Mesenchymal stem cell (in vitro differentiated cells and primary cell): Measurements from ENCODE around the gene ST6GALNAC4.

ENCODE experiments used
- DNase-seq: peaks from one replicate; pipeline ENCODE4 v3.0.0-alpha.2; 2013
- H2AFZ ChIP-seq: one replicate; pipeline ENCODE4 v1.6.1; 2013; ENCODE audit warnings: low read depth, mild to moderate bottlenecking, control low read depth, inconsistent platforms, low read length, moderate library complexity
- H2AK5ac ChIP-seq: 2 replicates; pipeline ENCODE4 v1.6.1; 2013; ENCODE audit warnings: low read length, moderate library complexity, mild to moderate bottlenecking, inconsistent platforms; ENCODE audit not compliant: severe bottlenecking
- H2BK120ac ChIP-seq: one replicate; pipeline ENCODE4 v1.6.1; 2013; ENCODE audit warnings: low read depth, mild to moderate bottlenecking, inconsistent platforms, low read length, moderate library complexity
- H2BK12ac ChIP-seq, 2 experiments: one replicate each; pipeline ENCODE4 v1.6.1; 2013; ENCODE audit warnings: inconsistent platforms in 2 of 2, low read length in 2 of 2, mild to moderate bottlenecking in 2 of 2, moderate library complexity in 2 of 2, control low read depth in 1 of 2
- H2BK15ac ChIP-seq: one replicate; pipeline ENCODE4 v1.6.1; 2013; ENCODE audit warnings: mild to moderate bottlenecking, low read depth, inconsistent platforms; ENCODE audit not compliant: poor library complexity, severe bottlenecking
- H2BK5ac ChIP-seq: 2 replicates; pipeline ENCODE4 v1.6.1; 2013; ENCODE audit warnings: low read depth, mild to moderate bottlenecking, low read length, control low read depth, inconsistent platforms; ENCODE audit not compliant: poor library complexity, severe bottlenecking
- H3K14ac ChIP-seq, 2 experiments: one replicate each; pipeline ENCODE4 v1.6.1; 2013; ENCODE audit warnings: inconsistent platforms in 2 of 2, low read length in 2 of 2, control low read depth in 1 of 2, mild to moderate bottlenecking in 1 of 2, moderate library complexity in 1 of 2
- H3K18ac ChIP-seq, 2 experiments: one replicate each; pipeline ENCODE4 v1.6.1; 2013; ENCODE audit warnings: inconsistent platforms in 2 of 2, low read length in 2 of 2, control low read depth in 1 of 2, low read depth in 1 of 2, mild to moderate bottlenecking in 1 of 2
- H3K23ac ChIP-seq, 2 experiments: one replicate each; pipeline ENCODE4 v1.6.1; 2013; ENCODE audit warnings: inconsistent platforms in 2 of 2, low read length in 2 of 2, mild to moderate bottlenecking in 2 of 2, moderate library complexity in 2 of 2, control low read depth in 1 of 2
- H3K27ac ChIP-seq: 2 replicates; pipeline ENCODE4 v1.5.1; 2013; ENCODE audit warnings: mild to moderate bottlenecking, moderate library complexity, low read length, control low read depth, inconsistent platforms; ENCODE audit not compliant: poor library complexity, severe bottlenecking
- H3K27me3 ChIP-seq, 2 experiments: 2 replicates each; pipeline versions ENCODE4 v1.6.1 to v1.7.0; 2013; ENCODE audit warnings: low read length in 2 of 2, mild to moderate bottlenecking in 2 of 2, moderate library complexity in 2 of 2, control low read depth in 1 of 2, inconsistent platforms in 1 of 2; ENCODE audit not compliant: control insufficient read depth in 1 of 2, insufficient read depth in 1 of 2
- H3K36me3 ChIP-seq, 2 experiments: 2 replicates each; pipeline versions ENCODE4 v1.6.1 to v1.7.0; 2013; ENCODE audit warnings: low read length in 2 of 2, control low read depth in 1 of 2, inconsistent platforms in 1 of 2, low read depth in 1 of 2, mild to moderate bottlenecking in 1 of 2; ENCODE audit not compliant: insufficient read depth in 2 of 2, control insufficient read depth in 1 of 2
- H3K4ac ChIP-seq, 2 experiments: one replicate each; pipeline ENCODE4 v1.6.1; 2013; ENCODE audit warnings: inconsistent platforms in 2 of 2, low read length in 2 of 2, mild to moderate bottlenecking in 2 of 2, moderate library complexity in 2 of 2, control low read depth in 1 of 2, low read depth in 1 of 2
- H3K4me1 ChIP-seq: 2 replicates; pipeline ENCODE4 v1.6.1; 2013; ENCODE audit warnings: low read depth, low read length, control low read depth; ENCODE audit not compliant: control insufficient read depth, insufficient read depth
- H3K4me2 ChIP-seq: 2 replicates; pipeline ENCODE4 v1.6.1; 2013; ENCODE audit warnings: low read length, mild to moderate bottlenecking, inconsistent platforms; ENCODE audit not compliant: poor library complexity, severe bottlenecking
- H3K4me3 ChIP-seq, 2 experiments: 2 replicates each; pipeline versions ENCODE4 v1.5.1 to v1.7.0; 2013; ENCODE audit warnings: low read length in 2 of 2, mild to moderate bottlenecking in 2 of 2, control low read depth in 1 of 2, low read depth in 1 of 2; ENCODE audit not compliant: insufficient read depth in 1 of 2
- H3K79me1 ChIP-seq: replicated peaks from 2 replicates; pipeline ENCODE4 v1.6.1; 2013; ENCODE audit warnings: mild to moderate bottlenecking, control low read depth, low read length, inconsistent platforms; ENCODE audit not compliant: poor library complexity, severe bottlenecking
- H3K9ac ChIP-seq: 2 replicates; pipeline ENCODE4 v1.7.0; 2013; ENCODE audit warnings: mild to moderate bottlenecking, low read length, moderate library complexity
- H3K9me3 ChIP-seq: 2 replicates; pipeline ENCODE4 v1.7.0; 2013; ENCODE audit warnings: mild to moderate bottlenecking, low read length; ENCODE audit not compliant: control insufficient read depth
- H4K8ac ChIP-seq: one replicate; pipeline ENCODE4 v1.6.1; 2013; ENCODE audit warnings: inconsistent platforms, mild to moderate bottlenecking, low read length, moderate library complexity
- H4K91ac ChIP-seq: one replicate; pipeline ENCODE4 v1.6.1; 2013; ENCODE audit warnings: mild to moderate bottlenecking, low read length, inconsistent platforms
- WGBS: methylation state at CpG from one replicate; pipeline ENCODE4 v1.1.7; 2013; ENCODE audit warnings: mixed read lengths; 5-methylcytosine and 5-hydroxymethylcytosine counted together

Gene ST6GALNAC4

GRCh38 chr9:127897193-127897692, 19.6 kb downstream of the ST6GALNAC4 start:
- WGBS, result 11% methylated on average over 18 of the region's 19 CpGs

GRCh38 chr9:127896395-127897192, 20.2 kb downstream of the ST6GALNAC4 start:
- Histone ChIP-seq H3K4me2 (peak overlapping the region; percentile 41), H3K27ac (peak overlapping the region; percentile 10), H2AFZ (no peak overlapping the region), H3K36me3 (peaks cover 46 to 53% of the 10 kb centered on the region in 2 experiments), H3K23ac (no peak overlapping the region), H3K18ac (peak overlapping the region; percentile 42 to 61), H2BK120ac (peak overlapping the region; percentile 54), H3K4me1 (peaks cover 29% of the 10 kb centered on the region), H4K8ac (peak overlapping the region; percentile 74), H3K4me3 (peak overlapping the region in 1 of 2 experiments; percentile 76), H2AK5ac (peak overlapping the region; percentile 6), H3K27me3 (no peaks in the 10 kb centered on the region), H2BK5ac (no peak overlapping the region), H3K9me3 (no peaks in the 10 kb centered on the region), H3K4ac (no peak overlapping the region), H2BK12ac (peak overlapping the region; percentile 49 to 75), H3K9ac (peak overlapping the region; percentile 83), H3K79me1 (peaks cover 39% of the 10 kb centered on the region), H3K14ac (no peak overlapping the region), H2BK15ac (no peak overlapping the region), H4K91ac (peak overlapping the region; percentile 9)
- no peak for DNase-seq
- WGBS, result 84% methylated on average over 16 of the region's 16 CpGs

More at GRCh38 chr9:127897193-127897692, 19.6 kb downstream of the ST6GALNAC4 start:
- Histone ChIP-seq H3K14ac (no peak overlapping the region), H3K18ac (peak overlapping the region; percentile 42 to 81), H4K91ac (no peak overlapping the region), H2BK120ac (peak overlapping the region; percentile 69), H2BK12ac (peak overlapping the region in 1 of 2 experiments; percentile 96), H3K79me1 (peaks cover 39% of the 10 kb centered on the region), H3K27me3 (no peaks in the 10 kb centered on the region), H3K9ac (peak overlapping the region; percentile 98), H3K4me1 (peaks cover 30% of the 10 kb centered on the region), H2AFZ (no peak overlapping the region), H3K23ac (no peak overlapping the region), H2BK5ac (no peak overlapping the region), H2BK15ac (no peak overlapping the region), H3K4me3 (peak overlapping the region in 1 of 2 experiments; percentile 90), H4K8ac (no peak overlapping the region), H3K4me2 (peak overlapping the region; percentile 41), H3K27ac (peak overlapping the region; percentile 30), H3K4ac (peak overlapping the region in 1 of 2 experiments; percentile 94), H3K9me3 (no peaks in the 10 kb centered on the region), H2AK5ac (no peak overlapping the region), H3K36me3 (peaks cover 46 to 50% of the 10 kb centered on the region in 2 experiments)
- peak; percentile 92 for DNase-seq

- H2BK12ac ChIP-seq, result peak overlapping the region in 1 of 2 experiments; percentile 73
- no peak overlapping the region for H2BK120ac ChIP-seq
- 96% methylated on average over 8 of the region's 8 CpGs for WGBS
- H2BK5ac ChIP-seq, result no peak overlapping the region
- H3K27ac ChIP-seq, result no peak overlapping the region
- H3K9ac ChIP-seq, result peak overlapping the region; percentile 83
- no peaks in the 10 kb centered on the region for H3K27me3 ChIP-seq
- no peak overlapping the region for H2AFZ ChIP-seq
- no peaks in the 10 kb centered on the region for H3K9me3 ChIP-seq
- no peak overlapping the region for H4K8ac ChIP-seq
- no peak overlapping the region for H4K91ac ChIP-seq
- no peak overlapping the region for H3K14ac ChIP-seq
- H2BK15ac ChIP-seq, result no peak overlapping the region
- peak overlapping the region in 1 of 2 experiments; percentile 76 for H3K4me3 ChIP-seq
- no peak overlapping the region for H3K4me2 ChIP-seq
- no peak overlapping the region for H2AK5ac ChIP-seq
- peaks cover 42% of the 10 kb centered on the region for H3K79me1 ChIP-seq
- H3K23ac ChIP-seq, result no peak overlapping the region
- H3K36me3 ChIP-seq, result peaks cover 52 to 59% of the 10 kb centered on the region in 2 experiments
- no peak overlapping the region for H3K4ac ChIP-seq
- peaks cover 28% of the 10 kb centered on the region for H3K4me1 ChIP-seq
- H3K18ac ChIP-seq, result no peak overlapping the region
- no peak for DNase-seq
These were observed 21.0 kb downstream of the ST6GALNAC4 start for GRCh38 chr9:127895811-127896210.

- no peak overlapping the region for H3K4ac ChIP-seq
- H3K79me1 ChIP-seq, result peaks cover 45% of the 10 kb centered on the region
- H2BK15ac ChIP-seq, result no peak overlapping the region
- H3K27ac ChIP-seq, result no peak overlapping the region
- H4K91ac ChIP-seq, result no peak overlapping the region
- no peak for DNase-seq
- H4K8ac ChIP-seq, result no peak overlapping the region
- H2BK5ac ChIP-seq, result no peak overlapping the region
- H3K27me3 ChIP-seq, result no peaks in the 10 kb centered on the region
- H2AFZ ChIP-seq, result no peak overlapping the region
- H3K23ac ChIP-seq, result no peak overlapping the region
- peaks cover 63 to 78% of the 10 kb centered on the region in 2 experiments for H3K36me3 ChIP-seq
- WGBS, result 100% methylated on average over 4 of the region's 4 CpGs
- H3K9ac ChIP-seq, result no peak overlapping the region
- no peak overlapping the region for H2BK120ac ChIP-seq
- no peak overlapping the region for H3K4me3 ChIP-seq
- no peak overlapping the region for H3K18ac ChIP-seq
- no peaks in the 10 kb centered on the region for H3K9me3 ChIP-seq
- H2BK12ac ChIP-seq, result no peak overlapping the region
- H2AK5ac ChIP-seq, result no peak overlapping the region
- no peak overlapping the region for H3K14ac ChIP-seq
- no peak overlapping the region for H3K4me2 ChIP-seq
- H3K4me1 ChIP-seq, result peaks cover 17% of the 10 kb centered on the region
These were observed 23.4 kb downstream of the ST6GALNAC4 start for GRCh38 chr9:127893392-127893791.
